ENCODE results near the gene RAB27B.

RAB27B gene

GRCh38 chr18:54919412-54919811 is 91.1 kb downstream of the RAB27B start:
- no peak for DNase-seq (ENCODE audit: low read depth)
- in situ Hi-C loops (cut with HindIII; ENCODE audit: low sequenced_read_pairs) = no loop called here
- H3K4me3 ChIP-seq (ENCODE audit: low read depth, low read length) = no peak overlapping the region
- TF ChIP-seq, protein P1, sequence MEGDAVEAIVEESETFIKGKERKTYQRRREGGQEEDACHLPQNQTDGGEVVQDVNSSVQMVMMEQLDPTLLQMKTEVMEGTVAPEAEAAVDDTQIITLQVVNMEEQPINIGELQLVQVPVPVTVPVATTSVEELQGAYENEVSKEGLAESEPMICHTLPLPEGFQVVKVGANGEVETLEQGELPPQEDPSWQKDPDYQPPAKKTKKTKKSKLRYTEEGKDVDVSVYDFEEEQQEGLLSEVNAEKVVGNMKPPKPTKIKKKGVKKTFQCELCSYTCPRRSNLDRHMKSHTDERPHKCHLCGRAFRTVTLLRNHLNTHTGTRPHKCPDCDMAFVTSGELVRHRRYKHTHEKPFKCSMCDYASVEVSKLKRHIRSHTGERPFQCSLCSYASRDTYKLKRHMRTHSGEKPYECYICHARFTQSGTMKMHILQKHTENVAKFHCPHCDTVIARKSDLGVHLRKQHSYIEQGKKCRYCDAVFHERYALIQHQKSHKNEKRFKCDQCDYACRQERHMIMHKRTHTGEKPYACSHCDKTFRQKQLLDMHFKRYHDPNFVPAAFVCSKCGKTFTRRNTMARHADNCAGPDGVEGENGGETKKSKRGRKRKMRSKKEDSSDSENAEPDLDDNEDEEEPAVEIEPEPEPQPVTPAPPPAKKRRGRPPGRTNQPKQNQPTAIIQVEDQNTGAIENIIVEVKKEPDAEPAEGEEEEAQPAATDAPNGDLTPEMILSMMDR (IDR thresholded peaks at IDR 0.05; ENCODE audit: low read depth, low read length, missing control alignments) = no peak

GRCh38 chr18:54923339-54923956 is 95.2 kb downstream of the RAB27B start:
- TF ChIP-seq, protein P1 (IDR thresholded peaks at IDR 0.05; ENCODE audit: low read depth, low read length, missing control alignments) = no peak
- no peak overlapping the region for H3K4me3 ChIP-seq (ENCODE audit: low read depth, low read length)
- DNase-seq (ENCODE audit: low read depth) = no peak
- in situ Hi-C loops (cut with HindIII; ENCODE audit: low sequenced_read_pairs) = no loop called here

DNA sequence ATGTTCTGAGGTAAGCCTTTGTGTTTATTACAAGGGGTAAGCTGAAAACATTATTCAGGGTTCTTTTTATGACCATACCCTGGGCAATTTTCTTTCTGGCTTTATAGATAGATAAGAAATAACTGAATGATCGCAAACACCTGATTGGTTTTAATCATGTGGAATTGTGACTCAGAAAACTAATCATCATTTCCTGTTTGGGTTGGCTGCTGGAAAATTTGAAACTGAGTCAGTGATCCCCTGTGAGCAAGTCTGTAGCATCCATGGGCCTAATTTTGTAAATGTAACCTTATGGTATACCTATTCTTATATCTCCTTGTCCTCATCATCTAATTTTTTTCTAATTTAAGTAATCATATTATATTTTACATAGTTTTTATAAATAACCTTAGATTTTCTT is 96.7 kb downstream of the RAB27B start:
- in situ Hi-C loops (cut with HindIII; ENCODE audit: low sequenced_read_pairs) = no loop called here
- TF ChIP-seq, protein P1 (IDR thresholded peaks at IDR 0.05; ENCODE audit: low read depth, low read length, missing control alignments) = no peak
- H3K4me3 ChIP-seq (ENCODE audit: low read depth, low read length) = no peak overlapping the region
- no peak for DNase-seq (ENCODE audit: low read depth)

DNA sequence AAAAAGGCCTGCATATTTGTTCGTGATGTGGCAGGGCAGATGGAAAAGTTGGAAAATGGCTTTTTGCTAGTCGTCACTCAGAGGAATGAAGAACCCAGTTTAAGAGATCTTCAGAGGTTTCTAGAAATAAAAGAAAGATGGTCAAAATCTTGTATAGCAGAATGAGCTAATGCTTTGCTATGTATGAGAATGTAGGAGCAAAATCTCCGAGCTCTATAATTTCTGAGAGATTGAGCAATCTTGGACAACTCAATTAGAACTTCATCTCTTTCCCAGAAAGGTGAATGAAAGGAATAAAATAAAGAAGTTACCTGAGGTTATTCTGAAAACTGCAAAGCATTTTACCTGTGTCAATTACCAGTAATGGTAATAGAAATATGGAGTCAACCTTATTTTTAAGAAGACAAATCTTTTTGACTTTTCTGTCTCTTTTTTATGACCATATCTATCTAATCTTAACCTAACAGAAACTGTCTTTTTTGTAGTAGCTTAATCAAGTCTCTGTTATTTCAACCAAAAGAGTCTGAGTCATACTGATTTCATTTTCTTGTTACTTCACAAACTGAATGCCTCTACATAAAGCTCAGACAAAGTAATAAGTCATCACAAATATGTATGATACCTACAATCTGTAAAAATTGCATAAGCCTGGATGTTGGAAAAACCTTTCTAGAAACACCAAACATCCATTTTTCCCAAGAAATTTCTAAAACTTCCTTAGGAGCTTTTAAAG is 98.5 kb downstream of the RAB27B start:
- in situ Hi-C loops (cut with HindIII; ENCODE audit: low sequenced_read_pairs) = no loop called here
- H3K4me3 ChIP-seq (ENCODE audit: low read depth, low read length) = no peak overlapping the region
- TF ChIP-seq, protein P1 (IDR thresholded peaks at IDR 0.05; ENCODE audit: low read depth, low read length, missing control alignments) = no peak
- DNase-seq (ENCODE audit: low read depth) = no peak

- in situ Hi-C loops (cut with HindIII; ENCODE audit: low sequenced_read_pairs) = no loop called here
- TF ChIP-seq, protein P1 (IDR thresholded peaks at IDR 0.05; ENCODE audit: low read depth, low read length, missing control alignments) = no peak
- no peak for DNase-seq (ENCODE audit: low read depth)
- no peak overlapping the region for H3K4me3 ChIP-seq (ENCODE audit: low read depth, low read length)
These were observed 100.0 kb downstream of the RAB27B start for GRCh38 chr18:54928236-54928635.

DNA sequence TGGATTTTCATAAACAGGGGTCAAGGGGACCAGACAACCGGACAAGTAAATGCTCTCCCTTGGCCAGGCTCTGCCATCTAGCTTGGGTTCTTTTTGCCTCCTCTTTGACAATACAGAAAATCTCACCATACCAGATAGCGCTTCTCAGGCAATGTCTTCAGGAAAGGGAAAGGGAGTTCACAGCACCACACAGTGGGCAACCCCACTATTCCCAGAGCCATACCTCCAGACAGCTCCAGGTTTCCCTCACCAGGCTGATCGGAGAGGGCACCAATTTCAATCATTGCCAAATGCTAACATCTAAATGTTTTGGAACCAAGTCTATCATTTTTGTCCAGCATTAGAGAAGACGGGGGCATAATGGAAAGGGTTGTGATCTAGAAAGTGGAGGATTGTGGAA is 102.9 kb downstream of the RAB27B start:
- in situ Hi-C loops (cut with HindIII; ENCODE audit: low sequenced_read_pairs) = no loop called here
- no peak for DNase-seq (ENCODE audit: low read depth)
- TF ChIP-seq, protein P1 (IDR thresholded peaks at IDR 0.05; ENCODE audit: low read depth, low read length, missing control alignments) = no peak
- no peak overlapping the region for H3K4me3 ChIP-seq (ENCODE audit: low read depth, low read length)
